Measurements from ENCODE around the gene ABCA3. TPM values are rescaled to one million over a fixed set of nuclear protein-coding genes. Genes with fewer than 3 reads are reported as not detected.
"Not testable (repeated sequence)": the region's sequence is repeated elsewhere in the genome, so short reads cannot be mapped to it uniquely, and the experiment has no call there.

ABCA3 gene
- total and polyA plus RNA-seq, 11 donors: 6.7 to 16.5 (median 9.6) TPM

- Histone ChIP-seq H3K4me3 (no peak overlapping the region), H3K36me3 (no peaks in the 10 kb centered on the region), H3K4me1 (no peaks in the 10 kb centered on the region), H3K9me3 (peaks cover 0 to 21% (median 9%) of the 10 kb centered on the region in 12 donors), H3K27ac (no peak overlapping the region), H3K27me3 (no peaks in the 10 kb centered on the region)
- 65 to 78% (median 70%) methylated on average over 3 of the region's 3 CpGs for WGBS, 4 donors
- TF ChIP-seq CTCF (IDR thresholded peaks at IDR 0.05): no peak
- TF ChIP-seq POLR2A (IDR thresholded peaks at IDR 0.05): no peak
- DNase-seq: no peak
- no peak for ATAC-seq
- intact Hi-C loops (cut with DNase I): no loop called here
Observed at GRCh38 chr16:2386990-2387389, 46.5 kb upstream of the ABCA3 start.

DNA sequence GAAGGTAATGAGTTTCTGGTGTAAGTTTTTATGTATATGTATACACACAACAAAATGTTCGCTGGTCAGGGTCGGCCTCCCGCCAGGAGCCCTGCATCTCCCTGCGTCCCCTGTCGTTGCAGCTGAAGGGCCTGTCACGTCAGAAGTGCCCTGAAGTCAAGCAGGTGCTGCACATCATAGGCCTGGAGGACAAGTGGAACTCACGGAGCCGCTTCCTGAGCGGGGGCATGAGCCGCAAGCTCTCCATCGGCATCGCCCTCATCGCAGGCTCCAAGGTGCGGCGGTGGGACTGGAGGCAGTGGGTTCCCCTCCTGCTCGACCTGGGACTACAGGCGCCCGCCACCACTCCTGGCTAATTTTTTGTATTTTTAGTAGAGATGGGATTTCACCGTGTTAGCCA lies 45.5 kb upstream of the ABCA3 start:
- H3K36me3 ChIP-seq; H3K27ac ChIP-seq; H3K4me1 ChIP-seq; H3K27me3 ChIP-seq; ATAC-seq; H3K4me3 ChIP-seq; intact Hi-C loops (cut with DNase I); DNase-seq: not testable (repeated sequence)
- WGBS, 4 donors: 81 to 89% (median 84%) methylated on average over 19 of the region's 19 CpGs
- H3K9me3 ChIP-seq: peaks cover 0 to 21% (median 9%) of the 10 kb centered on the region in 12 donors

- H3K9me3 ChIP-seq: peaks cover 0 to 21% (median 9%) of the 10 kb centered on the region in 12 donors
- no peaks in the 10 kb centered on the region for H3K4me1 ChIP-seq
- no peak overlapping the region for H3K27ac ChIP-seq
- intact Hi-C loops (cut with DNase I): no loop called here
- no peaks in the 10 kb centered on the region for H3K27me3 ChIP-seq
- ATAC-seq (no peak), DNase-seq (no peak)
- H3K4me3 ChIP-seq: no peak overlapping the region
- TF ChIP-seq POLR2A (IDR thresholded peaks at IDR 0.05) (no peak), CTCF (IDR thresholded peaks at IDR 0.05) (no peak)
- WGBS, 4 donors: 52 to 70% (median 64%) methylated on average over 3 of the region's 3 CpGs
- H3K36me3 ChIP-seq: no peaks in the 10 kb centered on the region
Observed at GRCh38 chr16:2385190-2385836, 44.8 kb upstream of the ABCA3 start.

DNA sequence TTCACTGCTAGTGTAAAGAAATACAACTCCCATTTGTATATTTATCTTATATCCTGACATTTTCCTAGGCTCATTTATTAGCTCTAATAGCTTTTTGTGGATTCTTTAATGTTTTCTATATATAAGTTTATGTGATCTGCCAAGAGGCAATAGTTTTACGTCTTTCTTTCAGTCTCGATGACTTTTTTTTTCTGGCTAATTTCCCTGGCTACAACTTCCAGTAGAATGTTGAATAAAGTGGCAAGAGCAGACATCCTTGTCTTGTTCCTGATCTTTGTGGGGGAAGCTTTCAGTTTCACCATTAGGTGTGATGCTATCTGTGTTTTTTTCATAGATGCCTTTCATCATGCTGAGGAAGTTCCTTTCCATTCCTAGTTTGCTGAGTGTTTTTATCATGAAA lies 43.9 kb upstream of the ABCA3 start:
- 22 to 58% (median 26%) methylated on average over 2 of the region's 2 CpGs for WGBS, 4 donors
- H3K27me3 ChIP-seq: no peaks in the 10 kb centered on the region
- no peaks in the 10 kb centered on the region for H3K4me1 ChIP-seq
- DNase-seq: no peak
- H3K9me3 ChIP-seq: peaks cover 0 to 14% (median 7%) of the 10 kb centered on the region in 12 donors
- intact Hi-C loops (cut with DNase I): no loop called here
- H3K36me3 ChIP-seq: no peaks in the 10 kb centered on the region
- TF ChIP-seq CTCF (IDR thresholded peaks at IDR 0.05): no peak
- TF ChIP-seq POLR2A (IDR thresholded peaks at IDR 0.05): no peak
- no peak overlapping the region for H3K4me3 ChIP-seq
- no peak for ATAC-seq
- H3K27ac ChIP-seq: no peak overlapping the region

DNA sequence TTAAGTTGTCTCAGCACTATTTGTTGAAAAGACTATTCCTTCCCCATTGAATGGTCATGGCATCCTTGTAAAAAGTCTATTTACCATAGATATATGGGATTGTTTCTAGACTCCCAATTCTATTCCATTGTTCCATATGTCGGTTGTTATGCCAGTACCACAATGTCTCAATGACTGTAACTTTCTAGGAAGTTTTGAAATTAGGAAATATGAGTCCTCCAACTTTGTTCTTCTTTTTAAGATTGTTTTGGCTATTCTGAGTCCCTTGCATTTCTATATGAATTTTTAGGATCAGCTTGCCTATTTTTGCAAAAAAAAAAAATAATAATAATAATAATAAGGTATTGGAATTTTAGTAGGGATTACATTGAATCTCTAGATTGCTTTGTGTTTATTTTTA lies 43.0 kb upstream of the ABCA3 start:
- Histone ChIP-seq H3K4me1 (no peaks in the 10 kb centered on the region), H3K27me3 (no peaks in the 10 kb centered on the region), H3K9me3 (peaks cover 0 to 5% (median 0%) of the 10 kb centered on the region in 12 donors), H3K4me3 (no peak overlapping the region), H3K27ac (no peak overlapping the region), H3K36me3 (no peaks in the 10 kb centered on the region)
- WGBS, 4 donors: 95 to 98% (median 96%) methylated on average over 1 of the region's 1 CpG
- TF ChIP-seq POLR2A (IDR thresholded peaks at IDR 0.05): no peak
- TF ChIP-seq CTCF (IDR thresholded peaks at IDR 0.05): no peak
- DNase-seq (no peak), ATAC-seq (no peak)
- intact Hi-C loops (cut with DNase I): no loop called here
